ENCODE data around the gene HESX1. TPM values are rescaled to one million over a fixed set of nuclear protein-coding genes. Genes with fewer than 3 reads are reported as not detected.

The HESX1 gene
- total RNA-seq, 1 donor: 2.2 TPM

DNA sequence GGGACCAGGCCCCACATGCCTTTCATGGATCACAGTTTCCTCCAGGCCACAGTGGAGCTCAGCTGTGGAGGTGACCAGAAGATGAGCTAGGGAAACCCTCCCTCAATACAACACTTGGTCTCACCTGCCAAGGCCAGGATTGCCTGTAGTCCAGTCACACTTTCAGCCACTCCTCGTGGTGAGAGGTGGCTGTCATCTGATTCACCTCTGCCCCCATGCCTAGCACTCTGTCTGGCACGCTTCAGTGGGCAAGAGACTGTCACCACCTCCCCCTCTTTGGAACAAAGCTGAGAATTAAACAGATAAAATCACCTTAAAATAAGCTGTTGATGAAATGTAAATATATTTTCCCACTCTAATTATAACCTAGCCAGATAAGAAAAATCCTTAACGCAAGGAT, 30.7 kb downstream of the HESX1 start:
- DNase-seq (ENCODE audit: low read depth in 2 of 3, low spot score in 2 of 3): no peak

DNA sequence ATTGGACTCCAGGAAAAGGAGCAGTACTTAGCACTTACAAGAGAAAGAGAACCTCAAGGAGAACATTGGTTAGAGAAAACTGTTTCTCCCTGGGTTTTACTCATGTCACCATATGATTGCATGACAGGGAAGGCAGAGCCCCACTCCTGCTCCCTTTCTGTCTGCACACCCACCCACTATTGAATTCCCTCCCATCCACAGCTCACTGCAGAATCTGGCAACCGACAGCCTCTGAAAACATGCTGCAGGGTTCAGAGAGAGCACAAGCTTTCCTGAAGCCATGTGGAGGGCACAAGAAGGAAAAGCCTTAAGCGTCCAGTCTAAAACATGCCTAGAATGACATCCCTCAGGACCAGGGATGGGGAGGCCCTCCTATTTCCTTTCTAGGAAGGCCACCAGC, 31.6 kb downstream of the HESX1 start:
- DNase-seq (ENCODE audit: low read depth in 2 of 3, low spot score in 2 of 3): no peak

DNA sequence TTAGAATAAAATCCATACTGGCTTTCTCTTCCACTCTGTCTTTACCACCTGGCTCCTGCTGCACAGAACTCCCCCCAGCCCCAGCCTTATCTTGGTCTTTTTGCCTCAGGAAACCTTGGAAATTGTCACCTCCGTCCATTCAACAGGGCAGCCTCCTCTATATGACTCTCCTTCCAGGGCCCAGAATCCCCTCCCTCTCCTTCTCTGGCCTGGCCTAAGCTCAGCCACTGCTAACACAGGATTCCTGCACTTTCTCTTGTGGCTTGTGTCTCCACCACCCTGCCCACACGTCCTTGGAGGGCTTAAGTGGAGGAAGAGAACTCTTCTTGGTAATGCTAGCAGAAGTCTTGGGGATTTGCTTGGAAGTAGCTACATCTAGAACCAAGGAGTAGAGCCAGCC, 33.1 kb downstream of the HESX1 start:
- no peak for DNase-seq (ENCODE audit: low read depth in 2 of 3, low spot score in 2 of 3)

DNA sequence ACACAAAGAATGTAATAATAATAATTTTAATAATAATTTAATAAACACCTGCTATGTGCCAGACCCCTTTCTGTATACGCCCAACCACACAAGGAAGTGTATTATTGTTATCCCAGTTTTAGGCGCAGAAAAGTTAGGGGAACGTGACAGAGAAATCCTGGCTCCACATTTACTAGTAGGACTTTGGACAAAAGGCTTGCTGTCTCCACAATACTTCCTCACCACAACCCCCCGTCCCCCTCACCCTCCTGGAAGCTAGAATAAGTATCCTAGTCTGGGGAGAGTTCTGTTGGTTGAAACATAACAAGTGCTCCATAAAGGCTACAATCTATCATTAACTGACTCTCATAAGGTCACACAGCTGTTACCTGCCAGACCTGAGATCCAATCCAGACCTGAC, 34.1 kb downstream of the HESX1 start:
- DNase-seq (ENCODE audit: low read depth in 2 of 3, low spot score in 2 of 3): no peak

DNA sequence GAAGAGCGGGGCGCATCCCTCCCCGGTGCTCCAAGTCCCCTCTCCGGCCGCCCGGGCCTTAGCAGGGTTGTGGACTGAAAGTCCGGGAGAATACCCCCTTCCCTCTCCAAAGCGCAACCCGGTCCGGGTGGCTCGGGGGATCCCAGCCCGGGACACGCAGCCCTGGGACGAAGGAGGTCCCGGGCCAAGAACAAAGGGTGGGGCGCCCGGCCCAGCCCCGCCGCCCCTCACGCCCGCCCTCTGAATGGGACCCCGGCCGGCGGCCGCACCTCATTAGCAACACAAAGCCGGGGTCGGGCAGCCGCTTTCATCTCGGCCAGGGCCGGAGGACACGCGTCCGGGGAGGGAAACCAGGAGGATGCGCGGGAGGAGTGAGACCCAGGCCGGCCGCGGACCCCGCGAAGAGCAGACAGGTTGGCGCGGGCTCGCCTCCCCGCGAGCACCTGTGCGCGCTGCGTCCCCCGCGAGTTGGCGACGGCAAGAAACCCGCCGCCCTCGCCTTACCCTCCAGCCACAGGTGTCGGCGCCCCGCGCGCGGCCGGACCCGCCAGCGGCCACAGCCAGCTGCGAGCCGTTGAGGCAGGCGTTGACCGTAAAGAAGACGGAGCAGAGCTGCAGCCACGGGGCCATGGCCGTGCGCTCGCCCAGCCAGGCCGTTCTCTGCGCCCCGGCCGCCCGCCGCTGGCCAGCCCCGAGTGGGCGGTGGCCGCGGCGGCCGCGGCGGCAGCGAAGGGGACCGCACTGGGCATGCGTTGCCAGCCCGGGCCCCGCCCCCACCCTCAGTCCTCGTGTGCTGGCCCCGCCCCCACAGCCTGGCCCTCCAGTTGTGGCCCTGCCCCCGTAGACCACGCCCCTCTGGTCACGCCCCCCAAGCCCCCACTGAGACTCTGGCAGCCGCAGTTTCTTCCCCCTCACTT, 34.9 kb downstream of the HESX1 start, which contains the start of gene IL17RD:
Gene IL17RD (minus strand): TSS at position 697 of the 917 bp plus-strand sequence. CDS start 67 bp downstream, at position 630.
- DNase-seq (ENCODE audit: low read depth in 2 of 3, low spot score in 2 of 3): peak in 2 of 3 donors; percentile 74 to 79

DNA sequence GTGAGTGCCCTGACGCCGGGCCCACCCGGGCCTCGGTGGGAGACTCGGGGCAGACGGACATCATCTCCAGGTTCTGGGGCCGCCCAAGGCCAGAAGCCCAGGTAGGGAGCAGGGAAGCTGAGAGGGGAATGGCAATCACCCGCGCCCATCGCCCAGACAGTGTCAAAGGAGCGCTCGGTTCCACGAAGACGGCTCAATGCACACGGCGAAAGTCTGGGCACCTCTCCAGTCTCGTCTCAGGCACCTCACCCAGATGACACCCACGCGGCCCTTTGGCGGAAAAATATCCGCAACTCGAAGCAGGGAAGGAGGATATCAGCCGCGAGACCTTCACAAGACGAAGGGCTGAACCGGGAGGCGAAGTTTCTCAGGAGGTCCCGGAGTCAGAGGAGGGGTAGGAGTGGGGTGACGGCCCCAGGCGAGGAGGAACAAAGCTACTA, 35.5 kb downstream of the HESX1 start:
- DNase-seq (ENCODE audit: low read depth in 2 of 3, low spot score in 2 of 3): peak in 1 of 3 donors; percentile 29

DNA sequence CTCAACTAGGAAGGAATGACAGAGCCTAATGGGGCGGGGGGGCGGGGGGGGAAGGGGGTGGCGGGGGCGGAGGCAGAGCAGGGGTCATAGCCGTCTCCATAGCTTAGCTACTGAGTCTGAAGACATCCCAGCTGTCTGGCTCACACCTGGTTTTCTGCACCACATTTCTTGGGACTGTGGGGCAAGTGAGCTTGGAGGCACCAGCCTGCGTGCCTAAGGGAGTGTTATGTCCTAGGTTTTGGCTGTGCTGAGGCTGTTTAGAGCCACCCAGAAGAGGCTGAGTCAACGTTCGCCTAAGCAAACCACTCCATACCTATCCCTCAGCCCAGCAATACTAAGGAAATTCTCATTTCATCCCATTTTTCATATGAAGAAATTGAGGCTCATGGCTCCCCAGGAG, 36.0 kb downstream of the HESX1 start:
- DNase-seq (ENCODE audit: low read depth in 2 of 3, low spot score in 2 of 3): no peak

DNA sequence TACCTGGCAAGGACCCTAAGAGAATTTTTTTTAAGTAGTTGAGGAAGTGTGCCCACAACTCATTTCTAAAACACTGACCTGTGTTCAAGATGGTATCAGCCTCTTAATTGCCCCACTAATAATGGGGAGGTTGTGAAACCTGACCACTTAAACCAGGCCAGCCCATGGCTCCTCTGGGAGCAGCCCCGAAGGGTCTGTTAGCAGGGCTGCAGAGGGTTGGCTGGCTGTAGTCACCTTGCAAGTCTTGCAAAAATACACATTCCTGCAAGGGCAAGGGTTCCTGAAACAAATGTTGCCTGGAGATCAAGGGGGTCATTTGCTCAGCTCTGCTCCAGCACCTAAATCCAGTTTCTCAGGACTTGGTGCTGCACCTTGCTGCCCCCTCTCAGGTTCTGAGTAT, 37.9 kb downstream of the HESX1 start:
- no peak for DNase-seq (ENCODE audit: low read depth in 2 of 3, low spot score in 2 of 3)

DNA sequence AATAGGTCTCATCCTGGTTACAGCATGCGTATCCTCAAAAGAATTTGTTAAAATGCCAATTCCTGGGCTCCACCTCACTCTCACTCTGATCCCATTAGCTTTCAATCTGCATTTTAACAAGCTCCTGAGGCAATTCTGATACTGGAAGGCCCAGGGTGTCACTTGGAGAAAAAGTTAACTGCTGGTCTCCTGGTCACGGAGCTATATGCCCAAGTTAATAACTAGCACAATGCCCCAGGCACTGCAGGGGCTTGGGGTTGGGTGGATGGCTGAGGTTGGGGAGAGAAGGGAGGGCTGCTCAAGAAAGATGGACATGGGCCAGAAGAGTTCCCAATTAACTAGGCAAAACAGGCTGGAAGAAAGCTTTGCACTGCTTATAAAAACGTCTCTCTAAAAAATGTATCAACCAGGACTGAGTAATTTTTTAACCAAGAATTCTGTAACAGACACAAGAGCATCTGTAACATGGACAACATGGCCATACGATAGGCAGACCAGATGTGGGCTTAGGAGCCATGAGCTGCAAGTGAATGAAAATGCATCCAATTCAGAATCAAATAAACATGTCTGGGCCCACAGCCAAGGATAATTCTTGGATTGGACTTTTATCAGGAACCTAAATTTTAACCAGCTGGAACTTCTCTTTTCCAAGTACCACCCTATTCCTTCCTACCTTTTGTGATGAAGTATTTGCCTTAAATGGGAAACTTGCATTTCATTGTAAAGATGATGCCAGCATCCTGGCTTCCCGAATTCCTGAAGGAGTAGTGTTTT, 38.8 kb downstream of the HESX1 start:
- no peak for DNase-seq (ENCODE audit: low read depth in 2 of 3, low spot score in 2 of 3)

DNA sequence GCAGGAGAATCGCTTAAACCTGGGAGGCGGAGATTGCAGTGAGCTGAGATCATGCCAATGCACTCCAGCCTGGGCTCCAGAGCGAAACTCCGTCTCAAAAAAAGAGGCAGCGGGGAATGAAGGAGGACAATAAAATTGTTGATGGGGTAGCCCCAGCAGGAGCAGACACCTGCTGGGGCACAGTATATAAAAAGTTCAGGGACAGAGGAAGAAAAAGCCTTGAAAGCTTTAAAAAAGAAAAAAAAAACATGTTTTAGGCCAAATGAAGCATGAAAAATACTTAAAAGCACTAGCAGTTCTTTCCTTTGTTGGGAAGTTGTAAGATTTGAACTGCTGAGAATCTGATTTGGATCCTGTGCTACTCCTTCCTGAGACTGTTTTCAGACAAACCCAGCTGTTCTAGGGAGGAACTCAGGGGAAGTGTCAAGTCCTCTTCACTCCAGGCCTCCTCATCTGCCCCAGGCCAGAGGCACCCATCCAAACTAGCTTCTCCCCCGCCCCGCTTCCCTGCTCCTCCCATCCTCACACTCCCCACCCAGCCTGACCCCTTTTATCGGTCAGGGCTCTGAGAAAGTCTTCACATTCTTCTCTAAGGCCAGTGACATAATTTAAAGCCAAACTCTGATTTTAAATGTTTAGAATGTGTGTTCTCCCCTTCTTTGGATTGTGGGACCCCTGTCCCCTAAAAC, 39.6 kb downstream of the HESX1 start:
- no peak for DNase-seq (ENCODE audit: low read depth in 2 of 3, low spot score in 2 of 3)

DNA sequence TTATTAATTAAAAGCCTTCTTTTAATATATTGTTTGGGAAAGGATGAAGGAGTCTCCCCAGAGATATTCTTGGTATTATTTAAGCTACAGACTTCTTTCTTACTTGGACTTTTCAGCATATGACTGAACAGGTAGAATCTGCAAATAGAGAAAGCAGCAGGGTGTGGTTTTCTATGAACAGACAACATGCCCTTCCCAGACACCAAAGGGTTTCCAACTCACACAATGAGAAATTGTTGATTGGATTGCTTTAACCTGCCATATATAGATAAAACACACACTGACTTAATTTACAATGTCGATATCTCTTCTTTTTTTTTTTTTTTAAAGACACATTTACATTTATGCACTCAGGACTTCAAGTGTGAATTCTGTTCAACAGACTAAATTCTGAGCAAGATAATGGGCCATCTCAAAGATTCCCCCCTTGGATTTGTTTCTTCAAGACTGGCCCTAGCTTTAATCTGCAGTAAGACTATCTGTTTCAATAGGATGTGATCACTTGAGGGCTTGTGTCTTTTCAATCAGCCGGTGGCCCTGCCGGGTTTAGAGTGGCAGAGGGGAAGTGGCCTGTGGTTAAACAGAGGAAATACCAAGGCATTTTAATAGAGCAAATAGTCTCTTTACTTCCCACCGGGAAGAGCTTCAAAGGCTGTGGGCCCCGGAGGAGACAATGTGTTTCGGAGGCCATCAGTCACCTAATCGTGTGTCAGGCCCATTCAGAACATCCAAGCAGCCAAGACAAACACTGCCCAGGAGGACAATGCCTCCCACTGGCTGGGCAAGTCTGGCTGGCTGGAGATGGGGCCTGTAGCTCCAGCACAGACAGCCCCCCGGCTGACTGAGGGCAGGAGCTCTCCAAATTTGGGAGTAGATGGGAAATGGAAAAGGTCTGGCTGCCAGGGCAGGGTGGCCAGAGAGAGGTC, 40.7 kb downstream of the HESX1 start:
- DNase-seq (ENCODE audit: low read depth in 2 of 3, low spot score in 2 of 3): peak in 2 of 3 donors; percentile 36 to 66

DNA sequence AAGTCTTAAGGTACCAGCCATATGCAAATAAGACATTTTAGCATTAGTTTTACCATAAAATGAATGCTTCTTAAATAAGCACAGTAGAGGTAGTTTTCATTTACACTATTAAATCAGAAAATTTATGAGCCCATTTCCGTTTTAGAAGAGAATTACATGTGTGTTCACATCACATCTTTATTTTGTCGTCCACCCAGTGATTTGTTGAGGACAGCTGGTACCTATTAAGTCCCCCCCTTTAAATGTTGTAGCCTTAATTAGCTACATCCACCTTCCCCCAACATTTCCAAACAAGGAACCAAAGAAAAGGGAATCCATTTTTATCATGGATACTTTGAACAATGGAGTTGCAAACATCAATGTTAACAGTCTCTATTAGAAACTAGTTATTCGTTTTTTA, 41.5 kb downstream of the HESX1 start:
- DNase-seq (ENCODE audit: low read depth in 2 of 3, low spot score in 2 of 3): no peak

DNA sequence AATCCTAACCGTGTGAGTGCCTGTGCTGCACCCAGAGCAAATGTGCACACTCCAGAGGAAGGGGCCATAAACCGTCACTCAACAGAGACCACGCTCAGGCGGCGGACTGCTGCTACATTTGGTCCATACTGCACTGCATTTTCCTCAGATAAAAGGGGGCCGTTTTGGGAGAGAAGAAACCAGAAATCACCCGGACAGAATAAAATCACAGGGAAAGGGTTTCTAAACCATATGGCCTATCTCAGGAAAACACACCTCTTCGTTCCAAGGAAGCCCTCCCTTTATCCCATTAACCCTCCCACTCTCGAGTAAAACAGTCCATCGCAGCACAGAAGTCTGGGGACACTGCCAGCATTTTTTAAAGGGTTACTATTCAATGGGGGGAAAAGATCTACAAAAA, 42.2 kb downstream of the HESX1 start:
- no peak for DNase-seq (ENCODE audit: low read depth in 2 of 3, low spot score in 2 of 3)

DNA sequence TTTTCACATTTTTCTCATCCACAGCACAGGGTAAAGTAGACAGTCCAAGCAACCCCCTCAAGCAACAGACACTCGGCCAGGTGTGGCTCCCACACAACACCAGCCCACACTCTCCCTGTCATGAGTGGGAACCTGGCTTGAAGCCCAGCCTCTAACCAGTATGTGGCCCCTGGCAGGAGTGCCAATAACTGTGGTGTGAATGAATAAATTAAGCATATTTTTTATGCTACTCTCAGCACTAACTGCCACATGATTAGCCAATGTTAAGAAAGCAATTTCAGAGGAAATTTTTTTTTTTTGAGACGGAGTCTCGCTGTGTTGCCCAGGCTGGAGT, 44.5 kb downstream of the HESX1 start:
- DNase-seq (ENCODE audit: low read depth in 2 of 3, low spot score in 2 of 3): no peak

DNA sequence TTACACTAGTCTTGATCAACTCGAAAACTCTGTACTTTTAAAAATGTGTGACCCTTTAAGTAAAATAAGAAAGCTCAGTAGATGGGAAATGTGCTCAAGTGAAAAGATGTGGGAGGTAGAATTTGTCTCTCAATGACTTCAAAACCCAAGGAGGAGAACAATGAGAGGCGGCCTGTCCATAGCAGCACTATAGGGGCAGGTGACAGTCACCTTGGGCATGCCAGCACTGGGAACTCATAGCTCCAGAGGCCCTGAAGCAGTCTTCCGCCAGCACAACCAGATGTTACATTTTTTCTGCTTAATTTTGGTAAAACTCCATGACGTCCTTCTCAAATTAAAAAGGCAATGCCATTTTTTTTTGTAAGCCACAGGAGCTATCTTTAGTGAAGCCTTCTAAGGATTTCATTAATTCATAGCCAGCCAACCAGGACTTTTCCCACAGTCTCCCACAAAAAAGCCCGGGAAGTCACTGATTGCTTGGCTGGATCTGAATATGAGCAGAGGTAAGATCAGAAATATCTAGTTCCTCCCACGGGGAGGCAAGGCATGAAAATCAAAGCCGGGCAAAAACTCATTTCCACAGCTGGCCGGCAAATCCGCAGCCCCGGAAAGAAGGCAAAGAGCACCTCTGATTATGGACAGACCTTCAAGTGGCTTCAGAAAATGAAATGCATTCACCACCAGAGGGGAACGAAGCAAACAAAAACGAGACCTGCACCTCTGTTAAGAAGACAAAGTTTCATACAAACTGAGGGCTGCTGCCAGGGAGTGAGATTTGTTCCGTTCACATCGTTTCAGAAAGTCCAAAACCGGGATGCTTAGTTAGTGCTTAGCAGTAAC, 45.1 kb downstream of the HESX1 start:
- DNase-seq (ENCODE audit: low read depth in 2 of 3, low spot score in 2 of 3): no peak

DNA sequence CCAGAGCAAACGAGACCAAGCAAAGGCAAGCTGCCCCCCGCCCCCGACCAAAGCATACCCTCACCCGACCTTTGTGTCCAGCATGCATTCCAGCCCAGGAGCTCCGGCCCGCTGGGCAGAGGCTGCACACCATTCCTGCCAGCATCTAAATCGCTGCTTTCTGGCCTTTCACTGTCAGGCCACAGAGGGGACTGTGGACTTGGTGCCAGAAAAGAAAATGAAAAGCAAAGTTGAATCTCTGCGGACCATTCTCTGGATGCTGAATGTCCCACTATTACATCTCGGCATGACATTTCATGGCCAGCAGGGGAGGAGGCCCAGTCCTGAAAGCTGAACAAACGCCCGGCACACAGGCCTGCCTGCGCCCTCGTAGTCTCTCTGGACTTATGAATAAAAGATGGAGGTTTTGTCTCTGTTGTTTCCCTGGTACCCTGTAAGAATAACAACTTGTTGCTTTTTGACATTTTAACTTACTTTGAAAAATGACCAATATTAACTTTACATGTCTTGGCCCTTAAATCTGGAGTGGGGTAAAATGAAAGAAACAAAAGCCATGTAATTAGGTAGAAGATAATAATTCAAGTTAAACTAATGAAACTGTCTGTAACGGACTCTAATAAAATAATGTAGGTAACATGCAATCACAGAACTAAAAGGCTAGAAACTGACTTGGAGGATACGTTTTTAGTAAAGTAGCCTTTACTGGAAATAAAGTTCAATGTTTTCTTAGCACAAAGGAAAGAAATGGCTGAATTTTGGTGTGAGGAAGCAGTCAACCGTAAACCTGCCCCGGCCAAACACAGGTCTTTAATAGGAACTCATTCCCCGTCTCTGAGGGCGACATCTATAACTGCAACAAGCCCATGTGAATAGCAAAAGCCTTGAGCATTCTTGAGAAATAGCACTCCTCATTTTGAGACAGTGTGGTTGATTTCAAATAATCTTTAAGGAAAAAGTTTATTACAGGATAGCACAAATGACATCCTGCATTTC, 47.3 kb downstream of the HESX1 start:
- no peak for DNase-seq (ENCODE audit: low read depth in 2 of 3, low spot score in 2 of 3)

DNA sequence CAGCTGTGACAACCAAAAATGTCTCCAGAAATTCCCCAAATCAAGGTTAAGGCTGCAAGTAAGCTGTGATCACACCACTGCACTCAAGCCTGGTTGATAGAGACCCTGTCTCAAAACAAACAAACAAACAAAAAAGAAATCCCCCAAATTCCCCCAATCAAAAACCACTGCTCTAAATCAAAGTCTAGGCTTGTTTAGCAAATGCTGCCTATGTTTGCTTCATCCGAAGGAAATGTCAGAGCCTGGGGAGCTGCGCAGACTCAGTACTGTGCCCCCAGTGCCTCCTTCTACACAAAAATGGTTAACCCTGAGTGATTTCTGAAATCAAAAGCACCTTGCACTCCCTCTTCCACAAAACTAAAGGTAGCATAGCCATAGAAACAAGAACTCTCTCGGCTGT, 48.0 kb downstream of the HESX1 start:
- no peak for DNase-seq (ENCODE audit: low read depth in 2 of 3, low spot score in 2 of 3)

DNA sequence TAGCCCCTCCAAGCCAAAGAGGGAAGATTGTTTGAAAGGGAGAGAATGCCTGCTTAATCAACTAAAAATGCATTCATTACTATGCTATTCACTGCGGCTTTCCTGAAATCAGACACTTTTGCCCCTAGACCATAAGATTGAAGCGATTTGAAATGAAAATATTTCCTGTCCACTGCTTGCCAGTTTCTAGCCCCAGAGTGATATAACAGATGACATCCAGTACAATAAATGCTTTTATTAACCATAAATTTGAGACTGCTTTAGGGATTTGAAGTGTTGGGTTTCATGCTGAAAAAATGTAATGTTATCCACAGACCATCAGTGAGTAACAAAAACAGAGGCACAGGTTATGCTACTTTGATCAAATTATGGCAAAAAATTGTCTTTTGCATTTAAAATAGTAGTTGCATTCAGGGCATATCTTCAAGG, 48.7 kb downstream of the HESX1 start:
- no peak for DNase-seq (ENCODE audit: low read depth in 2 of 3, low spot score in 2 of 3)
